HEK293T (cell line): Measurements from ENCODE around the gene SCYGR2.

ENCODE experiments used
- ARNT ChIP-seq: fragments of 450-650 bp; IDR thresholded peaks from 2 replicates; pipeline ENCODE4 v1.6.1; 2017; ENCODE audit warnings: mild to moderate bottlenecking
- BHLHE40 ChIP-seq: fragments of 450-650 bp; IDR thresholded peaks from 2 replicates; pipeline ENCODE4 v1.6.1; 2016; ENCODE audit warnings: mild to moderate bottlenecking, moderate library complexity, borderline replicate concordance
- FOXA1 ChIP-seq: fragments of 450-650 bp; IDR thresholded peaks from 2 replicates; pipeline ENCODE4 v1.6.1; 2016; ENCODE audit warnings: mild to moderate bottlenecking
- FOXK2 ChIP-seq: fragments of 450-650 bp; IDR thresholded peaks from 2 replicates; pipeline ENCODE4 v1.6.1; 2016; ENCODE audit warnings: mild to moderate bottlenecking
- FOXM1 ChIP-seq: fragments of 450-650 bp; IDR thresholded peaks from 2 replicates; pipeline ENCODE4 v1.6.1; 2017; ENCODE audit warnings: mild to moderate bottlenecking, borderline replicate concordance
- L3MBTL2 ChIP-seq: fragments of 450-650 bp; conservative IDR thresholded peaks from 2 replicates; pipeline ENCODE4 v1.6.1; 2016; ENCODE audit warnings: mild to moderate bottlenecking
- LEF1 ChIP-seq: fragments of 450-650 bp; IDR thresholded peaks from 2 replicates; pipeline ENCODE4 v1.6.1; 2017; ENCODE audit warnings: mild to moderate bottlenecking, borderline replicate concordance
- NFRKB ChIP-seq: fragments of 450-650 bp; IDR thresholded peaks from 2 replicates; pipeline ENCODE4 v1.6.1; 2016; ENCODE audit warnings: mild to moderate bottlenecking, moderate library complexity
- SUZ12 ChIP-seq: fragments of 450-650 bp; IDR thresholded peaks from 2 replicates; pipeline ENCODE4 v1.6.1; 2016; ENCODE audit warnings: mild to moderate bottlenecking
- TF ChIP-seq, protein P1 (sequence below): fragments of 450-650 bp; IDR thresholded peaks from 2 replicates; pipeline ENCODE4 v1.6.1; 2016

DNA sequence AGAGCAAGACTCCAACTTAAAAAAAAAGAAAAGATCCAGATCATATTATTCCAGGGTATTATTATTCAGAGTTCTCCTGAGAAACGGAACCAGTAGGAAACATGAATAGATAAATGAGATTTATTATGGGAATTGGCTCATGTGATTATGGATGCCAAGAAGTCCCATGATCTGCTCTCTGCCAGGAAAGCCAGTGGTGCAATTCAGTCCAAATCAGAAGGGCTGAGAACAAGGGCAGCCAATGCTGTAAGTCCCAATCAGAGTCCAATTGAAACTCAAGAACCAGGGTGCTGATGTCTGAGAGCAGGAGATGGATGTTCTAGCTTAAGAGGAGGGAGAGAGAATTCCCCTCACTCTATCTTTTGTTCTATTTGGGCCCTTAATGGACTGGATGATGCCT is 7.8 kb downstream of the SCYGR2 start:
- TF ChIP-seq FOXM1 (no peak), SUZ12 (no peak), FOXA1 (no peak), ARNT (no peak), L3MBTL2 (no peak), FOXK2 (no peak), LEF1 (no peak), BHLHE40 (no peak), NFRKB (no peak)
- TF ChIP-seq, protein P1, sequence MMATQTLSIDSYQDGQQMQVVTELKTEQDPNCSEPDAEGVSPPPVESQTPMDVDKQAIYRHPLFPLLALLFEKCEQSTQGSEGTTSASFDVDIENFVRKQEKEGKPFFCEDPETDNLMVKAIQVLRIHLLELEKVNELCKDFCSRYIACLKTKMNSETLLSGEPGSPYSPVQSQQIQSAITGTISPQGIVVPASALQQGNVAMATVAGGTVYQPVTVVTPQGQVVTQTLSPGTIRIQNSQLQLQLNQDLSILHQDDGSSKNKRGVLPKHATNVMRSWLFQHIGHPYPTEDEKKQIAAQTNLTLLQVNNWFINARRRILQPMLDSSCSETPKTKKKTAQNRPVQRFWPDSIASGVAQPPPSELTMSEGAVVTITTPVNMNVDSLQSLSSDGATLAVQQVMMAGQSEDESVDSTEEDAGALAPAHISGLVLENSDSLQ = no peak
